ENCODE measurements around the gene GLDN. TPM values are rescaled to one million over a fixed set of nuclear protein-coding genes. Genes with fewer than 3 reads are reported as not detected.

Gene GLDN
- total and polyA plus RNA-seq, 2 of the 8 experiments (the other 6 are each of a cell fraction or from before 2014, with no cell fraction given), result 0.24 to 0.50 TPM

- TF ChIP-seq BRCA1 (IDR thresholded peaks at IDR 0.05; ENCODE audit: low read depth, low read length) (no peak), RNF2 (IDR thresholded peaks at IDR 0.05; ENCODE audit: borderline replicate concordance, low read depth, low read length, missing control alignments, poor library complexity, severe bottlenecking) (no peak), HDAC6 (IDR thresholded peaks at IDR 0.05; ENCODE audit: low read depth, low read length) (no peak), USF2 (IDR thresholded peaks at IDR 0.05; ENCODE audit: low read length) (no peak), JUND (IDR thresholded peaks at IDR 0.05; ENCODE audit: low read length) (no peak), RAD21 (IDR thresholded peaks at IDR 0.05 in 1 of 2, conservative IDR thresholded peaks at IDR 0.05 in 1 of 2; ENCODE audit: low read depth in 2 of 2, low read length in 2 of 2) (no peak)
Measured at GRCh38 chr15:51323749-51324148, 17.7 kb upstream of the GLDN start (continued).
